HG03175 (cell line): ENCODE results near the gene PSMA5.
"Not testable (repeated sequence)": the region's sequence is repeated elsewhere in the genome, so short reads cannot be mapped to it uniquely, and the experiment has no call there.

Experiments used
- ATAC-seq: cut with Tn5 transposase; IDR thresholded peaks from one replicate; pipeline ENCODE4 v1.9.1; 2021; ENCODE audit warnings: mild to moderate bottlenecking, moderate library complexity; ENCODE audit not compliant: unreplicated experiment

The PSMA5 gene

DNA sequence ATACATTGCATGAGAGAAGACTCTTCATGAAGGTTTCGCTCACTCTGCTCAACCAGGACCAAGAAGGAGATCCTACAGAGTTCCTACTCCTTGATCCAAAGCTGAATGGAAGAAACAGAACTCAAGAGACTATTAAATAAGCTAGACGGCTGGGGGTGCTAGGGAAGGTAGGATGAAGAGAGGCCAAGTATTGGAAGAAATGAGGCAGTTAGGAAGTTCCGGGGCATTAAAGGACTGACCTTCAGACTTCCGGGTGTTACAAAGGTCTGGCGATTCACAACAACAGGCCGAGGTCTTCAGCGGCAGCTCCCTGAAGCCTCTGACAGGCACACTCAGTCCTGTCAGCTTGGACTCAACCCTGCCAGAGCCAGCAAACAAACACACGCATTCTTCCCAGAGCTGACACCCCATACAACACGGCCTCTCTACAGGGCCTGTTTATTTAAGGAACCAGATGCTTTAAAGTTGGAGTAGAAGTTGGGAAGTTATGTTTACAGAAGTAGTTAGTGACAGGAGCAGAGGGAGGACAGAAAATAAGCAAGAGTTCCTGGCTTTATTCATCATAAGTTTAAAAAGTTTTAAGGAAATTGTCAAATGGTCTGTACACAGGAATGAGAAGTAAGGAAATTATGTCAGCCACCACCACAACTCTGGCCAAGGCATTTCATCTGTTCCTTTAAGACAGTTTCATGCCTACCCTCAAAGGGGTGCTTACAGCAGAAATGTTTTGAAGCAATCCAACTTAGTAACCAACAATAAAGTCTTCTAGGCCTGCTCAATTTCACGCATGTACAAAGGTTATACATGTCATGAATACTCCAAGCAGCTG lies 33.2 kb downstream of the PSMA5 start:
- ATAC-seq: no peak

DNA sequence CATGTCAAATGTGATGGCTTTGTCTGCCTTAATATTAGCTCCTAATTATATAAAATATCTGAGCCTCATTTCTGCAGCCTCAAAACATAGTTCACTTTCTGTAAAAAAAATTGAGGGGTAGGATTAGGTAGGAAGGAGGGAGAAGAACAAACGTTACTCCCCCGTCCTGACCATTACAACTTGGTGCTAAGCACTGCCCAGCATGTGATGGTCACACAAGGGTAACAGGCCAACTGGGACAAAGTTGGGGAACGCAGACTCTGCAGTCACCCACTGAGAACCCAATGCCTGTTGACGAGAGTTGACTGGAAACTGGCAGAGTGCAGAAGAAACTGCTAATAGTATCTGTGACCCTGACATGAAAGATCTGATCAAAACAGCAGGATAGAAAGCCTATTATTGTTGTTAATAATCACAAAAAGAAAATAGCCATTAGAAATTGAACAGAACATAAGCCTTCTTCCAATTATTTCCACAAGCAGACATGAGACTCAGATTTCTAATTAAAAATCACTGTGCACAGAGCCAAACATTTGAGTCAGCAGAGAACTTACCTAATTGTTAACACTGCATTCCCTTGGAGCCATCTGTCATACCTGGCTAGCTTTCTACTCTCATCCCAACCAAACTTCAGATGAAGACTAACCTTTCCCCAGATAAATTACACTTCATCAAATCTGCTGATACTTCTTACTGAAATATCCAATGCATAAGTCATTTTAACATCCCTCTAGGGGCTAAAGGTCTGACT lies 34.0 kb downstream of the PSMA5 start:
- no peak for ATAC-seq

DNA sequence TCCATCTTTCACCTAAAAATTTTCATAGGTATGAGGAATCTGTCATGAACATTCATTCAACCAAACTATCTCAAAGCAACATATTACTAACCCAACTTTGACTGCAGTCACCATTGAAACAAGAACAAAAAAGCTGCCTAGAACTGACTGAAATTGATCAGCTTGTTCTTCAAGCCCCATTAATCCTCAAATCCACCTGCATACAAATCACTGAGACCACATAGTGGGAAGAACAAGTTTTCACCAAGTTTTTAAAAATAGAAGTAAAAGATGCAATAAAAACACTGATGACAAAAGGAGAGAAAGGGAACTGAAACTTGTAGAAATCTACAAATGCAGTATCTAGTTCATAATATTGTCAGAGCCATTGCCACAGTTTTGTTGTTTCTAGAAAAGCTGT lies 34.6 kb downstream of the PSMA5 start:
- peak; percentile 70 for ATAC-seq

DNA sequence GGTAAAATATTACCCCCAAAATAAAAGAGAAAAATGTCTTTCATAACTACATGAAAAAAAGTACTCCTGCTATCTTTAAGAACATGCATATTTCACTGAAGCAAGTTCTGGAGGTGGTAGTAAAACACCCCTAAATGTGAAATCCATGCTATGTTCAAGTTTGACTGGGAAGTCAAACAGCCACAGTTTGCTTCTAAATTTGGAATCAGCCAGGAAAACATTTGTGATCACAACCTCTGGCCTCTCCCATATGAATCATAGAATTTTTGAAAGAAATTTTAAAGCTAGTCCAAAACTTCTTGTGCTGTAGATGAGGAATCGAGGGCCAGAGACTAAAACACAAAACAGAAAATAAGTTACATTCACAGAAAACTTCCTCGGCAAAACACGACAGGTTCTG lies 35.1 kb downstream of the PSMA5 start:
- no peak for ATAC-seq

DNA sequence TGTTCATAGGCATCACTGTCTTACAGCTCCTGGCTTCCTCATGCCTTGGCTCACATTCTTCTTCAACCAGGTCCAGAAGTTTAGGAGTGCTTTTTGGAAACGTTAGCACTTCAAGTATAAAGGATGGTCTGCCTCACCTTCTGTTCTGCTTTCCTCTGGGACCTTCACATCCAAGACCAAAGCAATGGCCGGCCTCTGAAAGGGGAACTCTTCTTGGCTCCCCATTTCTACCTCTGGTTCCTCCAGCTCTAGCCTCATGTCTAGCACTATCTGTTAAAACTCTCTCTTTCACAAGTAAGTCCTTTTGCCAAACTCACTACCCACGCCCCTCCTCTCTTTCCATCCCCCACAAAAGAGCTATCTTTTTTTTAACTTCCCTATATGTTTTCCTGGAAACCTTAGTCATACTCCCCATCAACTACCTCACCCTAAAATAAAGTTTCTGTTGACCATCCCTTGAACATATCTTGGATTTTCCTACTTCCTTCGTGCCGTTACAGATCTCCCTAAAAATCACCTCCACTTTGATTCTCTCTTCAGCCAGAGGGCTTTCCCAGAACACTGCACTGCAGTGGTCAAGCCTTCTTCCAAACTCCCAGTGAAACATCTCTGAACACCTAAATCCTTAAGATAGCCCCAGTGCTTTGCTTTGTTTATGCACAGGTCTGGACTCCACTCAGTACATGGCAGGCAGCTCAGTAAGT lies 36.5 kb downstream of the PSMA5 start:
- no peak for ATAC-seq

DNA sequence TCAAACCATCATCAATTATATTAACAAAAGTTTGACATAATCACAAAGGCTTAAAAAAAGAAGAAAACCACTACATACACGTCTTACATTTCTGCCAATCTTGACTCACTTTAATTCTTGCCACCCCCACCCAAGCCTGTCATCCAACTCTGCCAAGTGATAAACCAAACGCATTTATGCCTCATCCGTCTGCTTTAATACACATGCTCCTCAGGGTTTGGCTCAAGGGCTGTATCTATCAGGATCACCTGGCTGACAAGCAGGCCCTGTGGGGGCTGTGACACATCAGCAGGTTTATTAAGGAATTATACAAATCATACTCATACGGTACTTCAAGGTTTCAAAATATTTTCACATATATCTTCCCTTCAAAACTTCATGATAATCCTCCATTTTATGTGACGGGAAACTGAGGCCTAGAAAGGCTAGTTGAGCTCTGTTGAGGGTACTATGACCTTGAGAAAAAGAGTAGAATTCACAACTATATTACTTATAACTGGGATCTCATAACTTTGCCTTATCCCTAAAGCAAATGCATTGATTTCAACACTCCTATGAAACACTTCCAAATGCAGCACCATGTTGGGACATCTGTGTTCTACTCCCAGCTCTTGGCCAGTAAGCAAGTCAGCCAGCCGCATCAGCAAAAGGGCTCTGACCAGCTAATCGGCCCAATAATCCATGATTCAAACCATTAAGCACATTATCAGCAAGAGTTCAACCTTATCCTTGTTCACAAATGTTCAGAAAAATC lies 37.2 kb downstream of the PSMA5 start:
- no peak for ATAC-seq

DNA sequence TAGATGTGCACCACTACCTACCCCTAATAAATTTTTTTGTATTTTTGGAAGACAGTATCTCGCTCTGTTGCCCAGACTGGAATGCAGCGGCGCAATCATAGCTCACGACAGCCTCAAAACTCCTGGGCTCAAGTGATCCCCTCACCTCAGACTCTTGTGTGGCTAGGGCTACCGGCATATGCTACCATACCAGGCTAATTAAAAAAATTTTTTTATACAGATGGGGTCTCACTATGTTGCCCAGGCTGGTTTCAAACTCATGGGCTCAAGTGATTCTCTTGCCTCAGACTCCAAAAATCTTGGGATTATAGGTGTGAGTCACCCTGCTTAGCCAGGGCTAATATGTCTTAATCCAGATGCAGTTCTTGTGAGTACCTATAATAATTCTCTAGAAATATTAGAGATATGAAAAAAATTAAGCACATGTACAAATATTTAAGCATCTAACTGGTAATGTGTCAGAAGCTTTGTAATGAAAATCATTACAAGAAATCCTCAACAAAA lies 38.0 kb downstream of the PSMA5 start:
- ATAC-seq: no peak

DNA sequence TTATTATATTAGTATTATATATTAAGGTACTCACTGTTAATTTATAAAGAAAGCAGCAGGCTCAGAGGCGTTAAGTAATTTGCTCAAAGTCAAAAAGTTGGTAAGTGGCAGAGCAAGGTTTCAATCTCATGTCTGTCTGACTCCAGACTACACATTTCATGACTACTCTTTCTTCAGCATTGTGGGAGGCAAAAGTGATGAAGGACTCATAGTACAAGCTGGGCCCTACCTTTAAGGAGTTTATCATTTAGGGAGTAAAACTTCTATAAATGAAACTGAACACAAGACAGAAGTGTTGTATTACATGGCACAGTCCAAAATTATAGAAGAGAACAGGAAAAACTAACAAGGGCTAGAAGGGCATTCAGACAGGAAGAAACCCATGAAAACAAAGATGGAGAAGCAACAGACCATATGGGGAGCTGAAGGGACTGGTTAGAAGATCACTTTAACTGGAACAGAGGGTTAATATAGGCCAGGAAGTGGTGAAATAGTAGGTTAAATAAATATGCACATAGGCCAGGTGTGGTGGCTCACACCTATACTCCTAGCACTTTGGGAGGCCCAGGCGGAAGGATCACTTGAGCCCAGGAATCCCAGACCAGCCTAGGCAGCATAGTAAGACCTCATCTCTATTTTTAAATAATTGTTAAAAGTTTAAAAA lies 40.1 kb downstream of the PSMA5 start:
- no peak for ATAC-seq

DNA sequence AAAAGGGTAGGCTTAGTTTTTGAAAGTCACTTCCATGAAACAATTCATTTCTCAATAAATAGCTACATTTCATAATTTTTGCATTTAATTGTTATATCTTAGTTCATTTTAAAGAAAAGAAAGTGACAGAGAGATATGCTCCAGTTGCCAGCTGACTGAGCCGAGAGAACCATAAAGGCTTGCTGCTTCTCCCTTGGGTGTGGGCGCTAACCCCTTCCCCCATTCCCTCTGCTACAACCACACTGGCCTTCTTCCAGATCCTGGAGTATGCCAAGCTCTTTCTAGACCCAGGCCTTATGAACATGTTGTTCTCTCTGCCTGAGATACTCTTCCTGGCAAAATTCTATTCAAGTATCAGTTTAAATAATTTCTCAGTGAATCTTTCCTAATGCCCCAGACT lies 40.8 kb downstream of the PSMA5 start:
- no peak for ATAC-seq

DNA sequence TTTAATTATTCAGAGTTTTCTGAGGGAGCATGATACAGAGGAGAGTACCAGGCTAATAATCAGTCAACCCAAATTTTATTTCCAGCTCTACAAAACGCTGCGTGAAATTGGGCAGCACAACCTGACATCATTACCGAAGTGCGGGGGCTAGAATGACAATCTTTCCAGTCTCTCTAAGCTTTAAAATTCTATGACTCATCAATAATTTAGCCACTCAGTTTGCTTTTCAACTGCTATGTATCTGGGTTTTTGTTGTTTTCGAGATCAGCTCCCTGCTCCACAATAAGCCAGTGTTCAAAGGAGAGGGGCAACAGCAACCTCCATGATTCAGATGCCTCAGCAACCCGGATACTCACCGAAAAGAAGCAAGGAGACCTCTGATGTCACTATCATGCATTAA lies 42.4 kb downstream of the PSMA5 start:
- no peak for ATAC-seq

DNA sequence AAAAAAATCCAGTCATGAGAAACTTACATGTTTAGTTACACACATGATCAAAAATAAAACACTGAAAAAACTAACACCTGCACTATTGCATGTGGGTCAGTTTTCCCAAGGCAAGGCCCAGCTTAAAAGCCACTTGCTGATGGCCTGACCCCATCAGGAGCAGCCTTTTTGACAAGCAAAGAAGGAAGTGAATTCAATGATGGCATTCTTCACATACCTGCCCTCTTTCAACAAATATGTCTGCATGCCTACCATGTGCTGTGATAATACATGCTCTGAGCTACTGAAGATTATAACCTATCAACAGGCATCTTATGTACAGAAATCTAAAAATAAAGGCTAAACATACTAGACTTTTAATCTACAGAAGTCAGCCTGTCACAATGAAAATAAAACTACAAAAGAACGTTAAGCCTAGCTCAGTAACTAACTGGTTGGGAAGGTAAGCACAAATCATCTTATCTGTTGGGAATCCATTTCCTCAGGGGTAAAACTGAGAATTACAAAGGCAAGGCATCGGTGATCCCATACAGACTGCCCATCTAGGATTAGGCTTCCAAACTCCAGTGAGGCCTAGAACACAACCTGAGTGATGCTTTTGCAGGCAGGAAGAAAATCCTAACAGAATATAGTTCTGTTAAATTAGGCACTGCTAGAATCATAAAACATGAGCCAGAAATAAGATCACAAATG lies 43.0 kb downstream of the PSMA5 start:
- ATAC-seq: no peak

DNA sequence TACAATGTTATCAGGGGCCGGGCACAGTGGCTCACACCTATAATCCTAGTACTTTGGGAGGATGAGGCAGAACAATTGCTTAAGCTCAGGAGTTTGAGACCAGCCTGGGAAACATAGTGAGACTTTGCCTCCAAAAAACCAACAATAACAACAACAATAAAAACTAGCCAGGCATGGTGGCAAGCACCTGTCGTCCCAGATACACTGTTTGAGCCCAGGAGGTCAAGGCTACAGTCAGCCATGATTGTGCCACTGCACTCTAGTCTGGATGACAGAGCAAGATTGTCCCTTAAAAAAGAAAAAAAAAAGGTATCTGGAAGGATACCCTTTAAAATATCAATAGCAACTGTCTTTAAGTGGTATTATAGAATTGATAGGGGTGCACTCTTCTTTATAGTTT lies 44.7 kb downstream of the PSMA5 start:
- ATAC-seq: no peak

DNA sequence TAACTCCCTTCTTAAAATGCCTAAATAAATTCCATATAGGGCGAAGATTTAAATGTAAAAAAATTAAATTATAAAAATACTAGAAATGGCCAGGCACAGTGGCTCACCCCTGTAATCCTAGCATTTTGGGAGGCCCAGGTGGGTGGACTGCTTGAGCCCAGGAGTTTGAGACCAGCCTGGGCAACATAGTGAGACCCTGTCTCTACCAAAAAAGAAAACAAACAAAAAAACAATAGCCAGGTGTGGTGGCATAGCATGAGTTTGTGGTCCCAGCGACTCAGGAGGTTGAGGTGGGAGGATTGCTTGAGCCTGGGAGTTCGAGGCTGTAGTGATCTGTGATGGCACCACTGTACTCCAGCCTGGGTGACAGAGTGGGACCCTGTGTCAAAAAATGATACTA lies 46.3 kb downstream of the PSMA5 start:
- ATAC-seq: no peak

DNA sequence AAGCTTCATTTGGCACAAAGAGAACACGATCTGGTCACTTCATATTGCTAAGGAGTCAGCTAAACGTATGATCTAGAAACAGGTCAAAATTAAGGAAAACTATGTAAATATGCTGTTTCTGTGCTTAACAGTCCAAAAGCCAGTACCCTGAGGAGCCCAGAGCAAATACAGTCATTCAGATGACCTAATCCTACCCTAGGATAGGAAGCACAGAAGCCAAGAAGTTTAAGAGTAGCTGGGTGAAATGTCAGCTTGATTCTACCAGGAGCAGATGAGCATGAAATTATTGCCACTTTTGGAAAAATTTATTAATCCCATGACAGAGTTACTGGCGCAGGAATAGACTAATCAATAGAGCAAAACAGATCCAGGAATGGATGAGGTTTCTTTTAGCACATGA lies 46.8 kb downstream of the PSMA5 start:
- no peak for ATAC-seq

DNA sequence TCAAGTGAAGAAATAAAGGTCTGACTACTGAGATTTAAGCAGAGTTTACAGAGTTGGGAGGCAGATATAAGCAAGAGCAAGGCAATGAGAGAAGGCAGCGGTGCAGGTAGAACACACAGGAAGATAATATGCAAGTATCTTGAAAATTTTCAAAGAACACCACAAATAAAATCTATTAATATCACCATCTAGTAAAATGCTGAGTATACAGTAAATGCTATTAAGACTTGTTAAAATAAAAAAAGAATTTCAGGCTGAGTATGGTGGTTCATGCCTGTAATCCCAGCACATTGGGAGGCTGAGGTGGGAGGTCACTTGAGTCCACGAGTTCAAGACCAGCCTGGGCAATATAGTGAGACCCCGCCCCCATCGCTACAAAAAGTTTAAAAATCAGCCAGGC lies 48.5 kb downstream of the PSMA5 start:
- no peak for ATAC-seq

DNA sequence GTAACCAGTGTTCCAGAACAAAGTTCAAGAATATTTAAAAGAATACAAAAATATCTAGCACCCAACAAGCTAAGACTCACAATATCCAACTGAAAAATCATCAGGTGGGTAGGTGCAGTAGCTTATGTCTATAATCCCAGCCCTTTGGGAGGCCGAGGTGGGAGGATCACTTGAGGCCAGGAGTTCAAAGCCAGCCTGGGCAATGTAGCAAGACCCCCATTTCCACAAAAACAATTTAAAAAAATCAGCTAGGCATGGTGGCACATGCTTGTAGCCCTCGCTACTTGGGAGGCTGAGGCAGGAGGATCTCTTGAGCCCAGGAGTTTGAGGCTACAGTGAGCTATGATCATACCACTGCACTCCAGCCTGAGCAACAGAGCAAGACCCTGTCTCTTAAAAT lies 52.6 kb downstream of the PSMA5 start:
- not testable (repeated sequence) for ATAC-seq

DNA sequence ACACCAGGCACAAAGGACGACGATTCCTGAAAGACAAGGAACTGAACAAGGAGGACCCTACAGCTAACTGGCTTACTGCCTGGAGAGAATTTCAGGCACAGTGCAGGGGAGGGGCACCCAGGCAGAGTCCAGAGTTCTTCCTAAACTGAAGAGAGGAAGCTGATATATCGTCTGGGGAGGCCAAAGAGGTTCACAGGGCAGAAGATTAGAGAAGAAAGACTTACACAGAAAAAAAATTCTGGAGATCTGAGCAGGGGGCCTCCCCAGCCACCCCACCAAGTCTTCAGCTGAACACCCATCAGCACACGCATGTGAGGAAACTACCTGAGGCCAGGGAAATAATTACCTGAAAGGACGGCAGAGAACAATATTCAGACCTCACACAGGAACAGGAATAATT lies 53.1 kb downstream of the PSMA5 start:
- no peak for ATAC-seq

DNA sequence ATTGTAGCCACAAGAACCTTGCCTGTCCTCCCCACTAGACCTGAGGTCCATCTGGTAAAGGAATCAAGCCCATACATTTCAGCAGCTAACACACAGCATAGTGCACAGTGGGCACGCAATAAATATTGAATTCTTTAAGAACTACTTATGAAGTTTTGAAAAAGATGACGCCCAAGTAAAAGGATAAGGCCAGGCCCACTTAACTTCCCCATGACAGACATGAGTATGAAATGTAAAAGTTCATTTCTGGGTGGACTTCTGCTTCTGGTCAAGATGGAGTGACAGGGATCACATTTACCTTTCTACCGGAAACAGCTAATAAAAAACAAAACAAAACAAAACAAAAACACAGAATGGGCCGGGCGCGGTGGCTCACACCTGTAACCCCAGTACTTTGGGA lies 54.0 kb downstream of the PSMA5 start:
- ATAC-seq: no peak

DNA sequence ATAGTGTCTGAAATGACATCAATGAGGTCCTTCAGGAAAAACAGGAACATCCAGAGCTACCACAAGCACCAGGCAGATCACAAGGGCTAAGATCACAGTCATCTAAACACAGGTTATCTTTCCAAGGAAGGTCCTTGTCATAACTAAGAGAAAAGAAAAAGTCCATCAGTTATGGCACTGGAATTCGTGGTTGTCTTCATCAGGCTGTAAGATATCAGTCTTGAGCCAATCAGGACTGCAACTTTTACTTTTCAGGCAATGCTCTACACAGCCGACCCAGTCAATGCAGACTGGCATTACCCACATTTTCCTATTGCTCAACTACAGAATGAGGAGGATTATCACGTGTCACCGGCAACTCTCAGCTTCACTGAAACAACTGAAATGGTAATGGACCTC lies 54.9 kb downstream of the PSMA5 start:
- ATAC-seq: no peak
